ENCODE results near the gene RAMP3. TPM values are rescaled to one million over a fixed set of nuclear protein-coding genes. Genes with fewer than 3 reads are reported as not detected.

RAMP3 gene
- total and polyA plus RNA-seq, 2 donors (not counting 1 experiment from before 2014, with no cell fraction given) = not detected

- Histone ChIP-seq H3K79me2 (ENCODE audit: control insufficient read depth, insufficient read depth, low read length) (no peaks in the 10 kb centered on the region), H3K4me2 (replicated peaks; ENCODE audit: low read depth, low read length, poor library complexity, severe bottlenecking) (no peak overlapping the region), H2AFZ (ENCODE audit: insufficient read depth, low read depth, low read length, poor library complexity, severe bottlenecking) (no peak overlapping the region), H3K4me3 (ENCODE audit: control extremely low read depth in 1 of 5, extremely low read depth in 1 of 5, insufficient read depth in 1 of 5, low read depth in 2 of 5, low read length in 4 of 5) (no peak overlapping the region), H3K9ac (ENCODE audit: low read length) (no peak overlapping the region), H3K27me3 (replicated peaks in 1 of 4; ENCODE audit: control extremely low read depth in 1 of 4, control insufficient read depth in 3 of 4, insufficient read depth in 4 of 4, low read length in 3 of 4) (peaks cover 0 to 8% (median 1%) of the 10 kb centered on the region in 4 experiments), H4K20me1 (ENCODE audit: control insufficient read depth, insufficient read depth, low read length, poor library complexity, severe bottlenecking) (no peaks in the 10 kb centered on the region), H3K9me3 (ENCODE audit: control extremely low read depth in 1 of 3, control insufficient read depth in 2 of 3, insufficient read depth in 1 of 3, low read length in 2 of 3) (no peaks in the 10 kb centered on the region), H3K4me1 (ENCODE audit: control insufficient read depth in 2 of 2, insufficient read depth in 2 of 2, low read length in 2 of 2) (no peaks in the 10 kb centered on the region), H3K27ac (ENCODE audit: low read length in 2 of 2) (no peak overlapping the region), H3K36me3 (replicated peaks in 1 of 2; ENCODE audit: control extremely low read depth in 1 of 2, control insufficient read depth in 1 of 2, extremely low read depth in 1 of 2, insufficient read depth in 2 of 2, low read length in 1 of 2) (no peaks in the 10 kb centered on the region)
- intact Hi-C loops (cut with micrococcal nuclease) = no loop called here
- CTCF ChIA-PET = no interaction called here
- H3K27ac Mint-ChIP-seq = no peak overlapping the region
- 83% methylated on average over 19 of the region's 19 CpGs for WGBS (ENCODE audit: insufficient coverage)
- no peak for DNase-seq
- H3K9me3 Mint-ChIP-seq (ENCODE audit: insufficient read depth) = no peaks in the 10 kb centered on the region
- no peaks in the 10 kb centered on the region for H3K4me1 Mint-ChIP-seq
- no peak for ATAC-seq (ENCODE audit: low read depth)
- H3K4me3 Mint-ChIP-seq = no peak overlapping the region
- TF ChIP-seq CTCF (IDR thresholded peaks at IDR 0.05) (no peak), EZH2 (IDR thresholded peaks at IDR 0.05; ENCODE audit: borderline replicate concordance, insufficient read depth, low read depth, low read length, poor library complexity, severe bottlenecking) (no peak)
- POLR2A ChIA-PET = no interaction called here
- peaks cover 16% of the 10 kb centered on the region for H3K27me3 Mint-ChIP-seq
Measured at GRCh38 chr7:45176886-45177731, 19.5 kb downstream of the RAMP3 start.

- no peak overlapping the region for H3K4me2 ChIP-seq (replicated peaks; ENCODE audit: low read depth, low read length, poor library complexity, severe bottlenecking)
- H3K36me3 ChIP-seq (replicated peaks in 1 of 2; ENCODE audit: control extremely low read depth in 1 of 2, control insufficient read depth in 1 of 2, extremely low read depth in 1 of 2, insufficient read depth in 2 of 2, low read length in 1 of 2) = no peaks in the 10 kb centered on the region
- H3K4me1 Mint-ChIP-seq = no peaks in the 10 kb centered on the region
- no peak overlapping the region for H3K4me3 Mint-ChIP-seq
- intact Hi-C loops (cut with micrococcal nuclease) = no loop called here
- H3K27me3 Mint-ChIP-seq = peaks cover 16% of the 10 kb centered on the region
- ChIA-PET POLR2A (no interaction called here), CTCF (no interaction called here)
- H3K27me3 ChIP-seq (replicated peaks in 1 of 4; ENCODE audit: control extremely low read depth in 1 of 4, control insufficient read depth in 3 of 4, insufficient read depth in 4 of 4, low read length in 3 of 4) = peaks cover 0 to 8% (median 1%) of the 10 kb centered on the region in 4 experiments
- no peaks in the 10 kb centered on the region for H3K9me3 Mint-ChIP-seq (ENCODE audit: insufficient read depth)
- no peaks in the 10 kb centered on the region for H3K9me3 ChIP-seq (ENCODE audit: control extremely low read depth in 1 of 3, control insufficient read depth in 2 of 3, insufficient read depth in 1 of 3, low read length in 2 of 3)
- no peak overlapping the region for H3K27ac ChIP-seq (ENCODE audit: low read length in 2 of 2)
- DNase-seq (no peak), ATAC-seq (ENCODE audit: low read depth) (no peak)
- H3K4me3 ChIP-seq (ENCODE audit: control extremely low read depth in 1 of 5, extremely low read depth in 1 of 5, insufficient read depth in 1 of 5, low read depth in 2 of 5, low read length in 4 of 5) = no peak overlapping the region
- H3K79me2 ChIP-seq (ENCODE audit: control insufficient read depth, insufficient read depth, low read length) = no peaks in the 10 kb centered on the region
- no peak overlapping the region for H3K27ac Mint-ChIP-seq
- no peak overlapping the region for H3K9ac ChIP-seq (ENCODE audit: low read length)
- H3K4me1 ChIP-seq (ENCODE audit: control insufficient read depth in 2 of 2, insufficient read depth in 2 of 2, low read length in 2 of 2) = no peaks in the 10 kb centered on the region
- TF ChIP-seq CTCF (IDR thresholded peaks at IDR 0.05) (no peak), EZH2 (IDR thresholded peaks at IDR 0.05; ENCODE audit: borderline replicate concordance, insufficient read depth, low read depth, low read length, poor library complexity, severe bottlenecking) (no peak)
- no CpG with 5 or more reads among the region's 3 CpGs for WGBS (ENCODE audit: insufficient coverage)
- H2AFZ ChIP-seq (ENCODE audit: insufficient read depth, low read depth, low read length, poor library complexity, severe bottlenecking) = no peak overlapping the region
- no peaks in the 10 kb centered on the region for H4K20me1 ChIP-seq (ENCODE audit: control insufficient read depth, insufficient read depth, low read length, poor library complexity, severe bottlenecking)
Measured at GRCh38 chr7:45177801-45178200, 20.2 kb downstream of the RAMP3 start.

Measured in B cell (primary cell).